ENCODE measurements around the gene RELN.

RELN gene

DNA sequence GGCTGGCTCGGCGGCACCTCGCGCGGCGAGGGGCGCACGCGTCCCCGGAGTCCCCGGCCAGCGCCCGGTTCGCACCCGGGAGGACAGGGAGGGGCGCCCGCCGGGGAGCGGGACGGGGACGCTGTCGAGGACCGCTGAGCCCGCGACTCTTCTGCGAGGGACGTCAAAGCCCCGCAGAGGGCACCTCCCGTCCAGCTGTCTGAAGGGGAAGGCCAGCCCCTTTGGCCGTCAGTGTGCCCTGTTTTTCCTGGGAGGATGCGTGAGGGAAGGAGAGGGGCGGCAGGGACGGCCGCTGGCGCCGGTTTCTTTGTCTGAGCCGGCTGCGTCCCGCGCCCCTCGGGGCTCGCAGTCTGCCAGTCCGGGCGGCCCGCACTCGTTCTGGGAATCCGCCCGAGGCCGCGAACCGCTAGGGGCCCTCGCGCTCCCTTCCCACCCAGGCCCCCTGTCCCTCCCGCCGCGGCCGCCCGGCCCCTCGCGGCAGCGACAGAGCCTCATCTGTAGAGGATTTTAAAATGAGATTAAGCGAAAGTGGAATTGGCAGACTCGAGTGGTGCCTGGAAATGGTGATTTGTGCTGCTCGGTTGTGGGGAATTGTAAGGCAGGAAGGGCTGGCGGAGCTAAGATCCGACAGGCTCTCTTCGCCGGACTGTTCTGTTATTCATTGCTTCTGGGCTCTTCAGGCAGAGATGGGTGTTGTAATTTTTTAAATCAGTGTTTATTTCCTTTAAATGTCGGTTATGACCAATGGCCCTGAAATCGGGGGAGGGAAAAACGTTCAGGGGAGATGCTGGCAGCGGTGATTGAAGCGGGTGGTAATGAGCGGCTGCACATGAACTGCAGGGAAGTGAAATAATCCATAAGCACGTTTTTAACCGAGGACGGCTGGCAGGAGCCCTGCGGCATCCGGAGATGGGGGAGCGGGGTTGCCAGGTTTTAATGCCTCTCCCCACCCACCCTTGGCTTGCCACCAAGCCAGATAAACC lies 618 bp upstream of the RELN start:
- no peak for DNase-seq

DNA sequence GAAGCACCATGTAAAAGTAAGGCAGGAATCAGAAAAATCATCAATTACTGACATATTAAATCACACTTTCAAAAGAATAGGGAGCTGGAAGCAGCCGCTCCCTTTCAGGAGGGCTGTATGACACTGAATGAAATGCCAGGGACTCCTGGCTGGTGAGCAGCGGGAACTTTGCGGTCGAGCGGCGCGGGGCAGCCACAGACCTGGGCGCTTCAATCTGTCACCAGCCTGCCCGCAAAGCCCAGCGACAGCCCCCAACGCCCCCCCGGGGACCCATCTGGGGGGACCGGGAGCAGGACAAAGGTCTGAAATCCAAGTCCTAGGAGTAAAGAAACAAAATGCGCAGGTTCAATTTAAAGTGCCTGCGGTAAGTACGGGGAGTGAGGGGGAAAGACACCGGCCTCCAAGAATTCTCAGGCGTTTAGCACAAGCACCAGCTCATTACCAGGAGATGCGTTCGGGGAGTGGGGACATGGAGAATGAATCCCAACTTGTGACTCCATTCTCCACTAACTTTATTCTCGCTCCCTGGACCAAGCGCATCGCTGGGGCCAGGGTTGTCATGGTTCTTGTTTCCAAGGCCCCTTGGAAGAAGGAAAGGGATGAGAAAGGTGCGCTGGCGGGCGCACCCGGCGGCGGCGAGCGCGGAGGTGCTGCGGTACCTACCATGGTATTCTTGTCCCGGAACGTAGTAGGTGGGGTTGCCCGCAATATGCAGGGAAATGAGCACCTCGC lies 824 bp downstream of the RELN start:
- no peak for DNase-seq

DNA sequence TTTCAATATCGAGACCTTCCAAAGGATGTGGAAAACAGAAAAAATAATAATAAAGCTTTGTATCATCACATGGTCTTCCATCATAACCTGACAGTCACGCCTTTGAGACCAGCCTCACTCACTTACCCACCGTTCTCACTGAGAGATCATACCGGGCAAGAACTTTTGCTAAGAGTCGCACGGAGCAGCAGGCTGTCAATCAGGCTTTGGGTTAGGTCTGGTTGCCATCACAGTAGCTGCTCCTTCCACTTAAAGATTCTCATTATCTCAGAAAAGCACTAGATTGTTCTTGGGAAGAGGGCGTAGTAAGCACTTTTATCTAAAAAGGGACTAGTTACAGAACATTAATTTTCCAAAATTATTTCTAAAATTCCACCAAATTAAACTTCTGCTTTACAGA lies 2.0 kb downstream of the RELN start:
- DNase-seq = no peak

DNA sequence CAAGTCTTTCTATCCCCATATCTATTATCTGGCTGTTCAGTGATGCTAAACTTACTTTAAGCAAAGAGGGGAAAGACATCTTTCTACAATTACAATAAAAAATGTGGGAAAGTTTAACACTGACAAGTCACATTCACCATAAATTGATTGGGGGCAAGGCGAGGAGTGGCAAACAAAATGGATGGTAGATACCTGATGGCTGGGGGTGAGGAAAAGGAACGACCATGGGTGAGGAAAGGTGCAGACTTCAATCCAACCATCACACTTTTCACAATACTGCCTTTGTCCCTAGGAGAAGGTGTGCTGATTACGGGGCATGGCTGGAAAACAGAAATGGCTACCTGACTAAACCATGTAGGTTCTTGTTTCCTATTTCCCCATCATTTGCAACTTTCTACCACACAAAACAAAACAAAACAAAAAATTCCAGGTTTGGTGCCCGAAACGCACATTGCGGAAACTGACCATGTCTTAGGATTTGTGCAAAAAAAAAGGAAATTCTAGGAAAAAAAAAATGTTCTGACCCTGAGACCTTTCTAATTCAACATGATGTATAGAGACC lies 3.8 kb downstream of the RELN start:
- no peak for DNase-seq

DNA sequence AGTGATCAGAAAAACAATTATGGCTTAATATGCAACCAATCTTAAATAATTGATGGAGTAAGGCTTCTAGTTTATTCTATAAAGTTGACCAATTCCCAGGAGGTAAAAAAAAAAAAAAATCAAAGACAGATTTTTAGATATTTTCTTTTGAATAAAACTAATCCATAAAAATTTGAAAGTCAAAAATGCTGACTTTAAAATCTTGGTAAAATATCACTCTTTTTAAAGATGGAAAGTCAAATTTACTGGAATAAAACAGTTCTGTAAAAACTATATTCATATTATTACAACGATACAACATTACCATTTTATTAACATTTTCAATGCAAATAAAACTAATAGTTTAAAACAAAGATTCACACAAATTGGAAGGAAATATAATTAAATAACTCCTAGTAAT lies 5.4 kb downstream of the RELN start:
- DNase-seq = no peak

DNA sequence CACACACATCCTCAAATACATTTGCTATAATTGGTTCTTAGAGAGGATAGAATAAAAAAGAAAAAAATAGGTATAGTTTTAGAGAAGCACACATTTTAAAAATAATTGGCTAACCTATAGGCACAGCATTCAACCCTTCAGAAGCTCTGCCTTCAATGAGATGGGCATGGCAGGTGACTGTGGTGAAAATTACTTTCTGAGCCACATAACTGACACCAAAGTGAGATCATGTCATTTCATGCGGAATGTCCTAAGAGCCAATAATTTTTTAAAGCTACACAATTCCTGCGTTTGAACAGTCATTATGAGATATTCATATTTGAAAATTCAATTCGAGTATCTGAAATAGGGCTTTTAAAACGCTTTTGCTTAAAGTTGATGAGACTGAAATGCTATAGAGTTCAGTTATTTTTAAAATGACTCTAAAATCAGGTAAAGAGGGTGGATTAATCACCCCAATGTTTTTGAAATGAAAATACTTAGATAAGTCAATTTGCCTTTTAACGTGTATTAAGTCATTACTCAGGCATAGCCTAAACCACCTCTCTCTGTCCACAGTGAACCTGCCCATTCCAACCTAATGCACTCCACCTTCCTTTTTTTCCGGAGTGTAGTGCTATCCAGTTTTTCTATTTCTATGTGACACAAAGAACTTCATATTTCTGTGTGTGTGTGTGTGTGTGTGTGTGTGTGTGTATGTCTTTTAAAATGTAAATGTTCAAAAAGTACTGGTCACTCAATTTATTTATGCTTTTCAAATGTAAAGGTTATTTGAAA lies 6.1 kb downstream of the RELN start:
- DNase-seq = no peak

DNA sequence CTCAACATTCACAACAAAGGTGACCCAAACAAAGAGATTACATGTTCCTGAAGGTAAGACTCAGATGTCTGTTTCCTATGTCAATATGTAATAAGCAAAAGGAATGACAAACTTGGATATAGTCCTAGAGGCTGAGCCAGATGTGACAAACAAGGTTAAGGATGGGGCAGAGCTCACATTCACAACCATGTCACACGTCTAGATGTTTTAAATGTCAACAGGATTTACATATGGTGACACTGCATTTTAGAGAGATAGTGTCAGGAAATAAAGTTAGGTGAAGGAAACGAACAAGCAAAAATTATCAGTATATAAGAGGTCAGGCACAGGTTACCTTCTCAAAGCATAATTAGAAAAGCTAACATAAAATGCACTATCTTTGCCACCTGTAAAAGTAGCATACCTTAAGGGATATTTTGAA lies 8.4 kb downstream of the RELN start:
- DNase-seq = no peak

DNA sequence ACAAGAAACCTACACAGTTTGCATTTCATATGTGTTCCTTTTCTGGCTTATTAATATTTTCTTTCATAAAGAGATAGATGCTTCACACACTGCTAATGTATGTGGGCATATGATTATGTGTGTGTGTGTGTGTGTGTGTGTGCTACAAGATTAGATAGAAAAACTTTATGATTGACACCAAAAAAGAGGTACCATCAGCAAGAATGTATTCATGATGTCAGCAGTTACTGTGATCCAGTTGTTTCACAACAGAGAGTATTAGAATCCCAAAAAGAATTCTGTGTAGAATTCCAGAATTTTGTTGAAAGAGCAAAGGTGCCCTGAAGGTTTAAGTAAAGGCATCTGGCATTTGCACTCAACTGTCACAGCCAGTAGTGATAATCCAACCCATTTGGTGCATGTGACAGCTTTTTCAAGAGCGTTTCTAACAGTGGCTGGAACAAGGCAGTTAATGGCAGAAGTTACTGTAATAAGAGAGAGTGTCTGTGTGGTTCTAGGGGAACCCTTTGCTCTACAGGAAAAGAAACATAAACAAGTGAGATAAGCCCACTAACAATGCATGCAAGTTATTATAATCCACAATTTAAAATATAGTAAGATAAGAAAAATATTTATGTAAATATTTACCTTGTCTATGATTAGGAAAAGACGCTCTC lies 16.6 kb downstream of the RELN start:
- no peak for DNase-seq

DNA sequence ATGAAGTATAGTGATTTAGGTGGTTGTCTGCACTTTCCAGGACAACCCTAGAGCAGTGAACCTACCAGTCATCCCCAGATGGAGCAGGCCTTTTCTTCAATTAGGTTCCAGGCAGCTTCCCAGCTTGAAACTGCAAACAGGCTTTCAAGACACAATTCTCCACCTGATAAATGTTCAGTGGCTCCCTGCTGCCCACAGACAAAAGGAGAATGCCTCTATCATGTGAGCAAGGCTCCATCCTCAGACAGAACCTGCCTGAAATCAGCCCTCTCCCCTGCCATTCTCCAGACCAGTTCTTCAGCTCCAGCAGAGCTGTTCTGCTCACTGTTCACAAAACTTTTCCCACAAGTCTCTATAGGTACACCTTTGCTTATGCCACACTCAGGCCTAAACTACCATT lies 22.1 kb downstream of the RELN start:
- no peak for DNase-seq

DNA sequence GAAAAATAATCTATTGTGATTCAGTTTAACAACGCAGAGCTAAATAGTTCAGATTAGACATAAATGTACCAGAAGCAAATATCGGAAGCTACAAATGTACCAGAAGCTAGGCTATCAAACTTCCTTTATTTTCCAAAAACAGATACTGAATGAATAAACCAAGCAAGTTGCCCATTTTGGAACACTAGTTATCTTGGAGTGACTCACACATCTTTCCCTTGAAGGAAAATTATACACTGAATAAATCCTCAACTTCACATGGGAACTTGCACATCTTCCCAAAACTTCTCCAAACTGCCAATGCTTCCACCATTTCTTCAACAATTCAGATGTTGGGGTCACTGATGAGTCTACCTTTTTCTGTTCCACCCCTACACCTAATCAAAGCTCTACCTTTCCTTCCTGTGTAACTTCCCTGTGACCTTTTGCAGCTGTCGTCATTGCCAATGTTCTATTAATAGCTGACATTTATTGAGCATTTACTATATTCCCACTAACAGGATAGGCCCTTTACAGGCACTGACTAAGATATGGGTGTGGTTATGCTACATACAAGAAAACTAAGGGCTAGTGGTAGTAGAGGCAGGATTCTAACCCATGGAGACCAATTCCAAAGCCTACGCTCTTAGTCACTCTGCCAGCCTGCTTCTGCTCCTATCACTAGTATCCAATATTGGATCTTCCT lies 22.7 kb downstream of the RELN start:
- no peak for DNase-seq

DNA sequence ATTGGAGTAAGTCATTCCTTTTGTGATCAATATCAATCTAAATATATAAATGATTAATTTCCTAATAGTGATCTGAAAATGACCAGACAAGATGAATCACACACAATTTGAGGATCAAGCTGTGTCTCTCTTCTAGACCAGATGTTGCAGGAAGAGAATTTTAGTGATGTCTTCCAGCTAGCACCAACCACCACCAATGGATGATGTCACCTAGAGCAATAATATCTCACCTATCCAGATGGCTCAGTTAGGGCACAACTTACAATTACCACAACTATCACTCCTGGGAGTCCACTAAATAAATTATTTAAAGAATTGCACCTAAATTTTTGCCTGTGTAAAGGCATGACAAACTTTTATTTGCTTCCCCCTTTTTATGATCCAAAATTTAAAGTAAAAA lies 25.2 kb downstream of the RELN start:
- DNase-seq = no peak

DNA sequence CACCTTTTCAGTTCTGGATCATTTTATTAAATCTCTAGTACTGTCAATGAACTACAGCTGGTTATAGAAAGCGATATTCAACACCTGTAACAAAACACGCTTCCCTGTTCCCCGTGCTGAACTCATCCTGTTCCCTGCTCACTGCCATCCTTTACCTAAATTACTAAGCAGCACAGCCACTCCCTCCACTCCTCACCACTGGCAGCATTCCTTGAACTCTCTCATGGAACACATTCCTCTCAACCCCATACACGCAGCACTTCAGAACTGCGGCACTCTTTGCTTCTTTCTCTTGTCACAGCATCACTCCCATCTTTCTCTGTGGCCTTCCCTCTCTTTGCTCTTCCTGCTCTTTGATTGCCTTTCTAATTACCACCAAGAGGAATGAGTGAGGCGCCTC lies 27.4 kb downstream of the RELN start:
- no peak for DNase-seq

DNA sequence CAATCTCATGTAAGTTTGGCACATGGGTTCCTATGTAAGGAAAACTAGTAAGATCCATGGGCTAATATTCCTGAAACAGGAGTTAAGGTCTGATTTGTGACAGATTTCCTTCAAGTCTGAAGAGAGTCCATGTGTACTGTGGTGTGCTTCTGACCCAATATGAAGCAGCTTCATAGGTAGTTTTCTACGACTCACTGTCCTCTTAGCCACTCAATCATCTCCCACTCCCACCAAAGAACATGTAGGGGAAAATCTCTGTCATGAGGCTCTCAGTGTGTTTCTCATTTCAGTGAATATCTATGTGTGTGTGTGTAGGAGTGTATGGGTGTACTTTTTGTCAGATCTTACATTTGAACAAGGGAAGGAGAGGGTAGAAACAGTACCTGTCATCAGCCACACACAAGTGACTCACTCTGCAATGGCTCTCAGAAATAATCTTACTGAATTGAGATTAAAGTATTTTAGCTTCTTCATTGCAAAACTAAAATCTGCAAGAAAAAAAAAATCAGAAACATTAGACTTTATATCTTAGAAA lies 31.1 kb downstream of the RELN start:
- DNase-seq = no peak

DNA sequence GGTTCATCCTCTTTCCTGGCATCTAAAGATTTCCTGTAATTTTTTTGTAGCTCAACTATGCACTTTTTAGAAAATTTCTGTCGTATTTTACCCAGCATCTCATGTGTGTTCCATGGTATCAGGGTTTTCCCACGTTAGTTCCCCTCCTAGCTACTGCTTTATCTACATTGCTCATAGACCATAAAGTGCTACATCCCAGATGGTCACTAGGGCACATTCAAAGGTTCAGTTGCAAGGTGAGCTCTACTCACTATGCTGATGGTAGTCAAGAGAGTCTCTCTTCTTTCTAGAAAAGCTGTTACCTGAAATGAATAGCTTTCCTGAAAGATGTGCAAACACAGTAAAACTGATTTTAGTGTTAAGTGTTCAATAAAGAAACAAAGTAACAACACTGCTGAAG lies 33.5 kb downstream of the RELN start:
- DNase-seq = no peak

DNA sequence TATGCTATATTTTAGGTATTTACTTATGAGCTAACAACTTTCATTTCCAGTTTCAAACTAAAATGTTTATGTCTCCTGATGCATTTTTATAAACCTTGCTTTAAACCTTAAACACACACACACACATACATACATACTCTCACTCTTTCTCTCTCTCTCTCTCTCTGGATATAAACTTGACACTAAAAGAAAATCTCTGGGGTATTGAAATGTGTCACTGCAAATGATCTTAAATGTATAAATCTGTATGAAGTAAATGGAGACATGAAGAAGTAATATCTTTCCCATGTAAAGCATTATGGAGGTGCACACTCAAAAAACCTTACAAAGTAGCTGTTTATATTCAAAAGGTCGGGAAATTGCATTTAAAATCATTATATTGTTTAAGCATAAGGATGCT lies 37.0 kb downstream of the RELN start:
- no peak for DNase-seq

DNA sequence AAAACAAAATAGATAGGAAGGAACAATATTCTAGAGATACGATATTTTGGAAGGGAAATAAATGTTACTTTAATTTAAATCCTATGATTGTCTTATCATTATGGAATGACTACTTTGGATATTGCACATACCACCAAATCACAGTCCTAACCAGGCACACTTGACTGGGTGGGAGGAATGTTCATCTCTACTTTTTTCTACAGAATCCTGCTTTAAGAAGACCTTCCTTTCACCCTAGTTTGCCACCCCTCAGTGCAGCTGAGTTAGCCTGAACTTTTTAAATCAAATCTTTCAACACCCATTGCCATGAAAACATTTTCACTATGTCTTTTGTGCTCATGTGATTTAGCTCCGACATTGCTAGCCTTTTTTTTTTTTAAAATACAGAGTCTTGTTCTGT lies 38.1 kb downstream of the RELN start:
- DNase-seq = no peak

DNA sequence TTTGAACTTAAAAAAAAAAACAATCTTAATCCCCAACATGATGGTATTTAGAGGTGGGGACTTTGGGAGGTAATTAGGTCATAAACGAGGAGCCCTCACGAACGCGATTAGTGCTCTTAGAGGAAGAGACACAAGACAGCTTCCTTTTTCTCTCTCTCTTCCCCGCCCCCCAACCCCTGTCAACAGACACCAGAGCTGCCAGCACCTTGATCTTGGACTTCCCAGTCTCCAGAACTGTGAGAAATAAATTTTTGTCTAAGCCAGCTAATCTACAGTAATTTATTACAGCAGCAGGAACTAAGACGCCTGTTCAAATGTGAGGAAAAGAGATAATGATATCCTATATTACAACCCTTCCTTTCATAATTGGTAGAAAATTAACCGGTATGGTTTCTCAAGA lies 40.1 kb downstream of the RELN start:
- no peak for DNase-seq

DNA sequence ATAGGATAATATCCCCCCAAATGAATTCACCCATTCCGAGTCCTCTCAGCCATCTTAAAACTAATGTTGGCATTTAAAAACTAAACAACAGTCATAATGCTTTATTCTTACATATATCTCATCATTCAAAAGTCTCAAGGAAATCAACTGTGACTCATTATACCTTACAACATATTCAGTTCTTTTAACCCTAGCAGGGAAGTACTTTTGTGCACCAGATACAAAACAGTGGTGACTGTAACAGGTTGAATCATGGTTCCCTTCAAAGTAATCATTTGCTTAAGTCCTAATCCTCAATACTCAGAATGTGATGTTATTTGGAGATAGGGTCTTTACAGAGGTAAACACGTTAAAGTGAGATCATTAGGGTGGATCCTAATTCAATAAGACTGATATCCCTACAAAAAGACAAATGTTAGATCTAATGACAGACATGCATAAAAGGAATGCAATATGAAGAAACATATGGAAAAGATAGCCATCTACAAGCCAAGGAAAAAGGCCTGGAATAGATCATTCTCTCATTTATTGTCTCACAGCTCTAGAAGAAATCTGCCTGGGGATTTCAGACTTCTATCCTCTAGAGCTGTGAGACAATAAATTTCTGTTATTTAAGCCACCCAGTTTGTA lies 42.3 kb downstream of the RELN start:
- DNase-seq = no peak

DNA sequence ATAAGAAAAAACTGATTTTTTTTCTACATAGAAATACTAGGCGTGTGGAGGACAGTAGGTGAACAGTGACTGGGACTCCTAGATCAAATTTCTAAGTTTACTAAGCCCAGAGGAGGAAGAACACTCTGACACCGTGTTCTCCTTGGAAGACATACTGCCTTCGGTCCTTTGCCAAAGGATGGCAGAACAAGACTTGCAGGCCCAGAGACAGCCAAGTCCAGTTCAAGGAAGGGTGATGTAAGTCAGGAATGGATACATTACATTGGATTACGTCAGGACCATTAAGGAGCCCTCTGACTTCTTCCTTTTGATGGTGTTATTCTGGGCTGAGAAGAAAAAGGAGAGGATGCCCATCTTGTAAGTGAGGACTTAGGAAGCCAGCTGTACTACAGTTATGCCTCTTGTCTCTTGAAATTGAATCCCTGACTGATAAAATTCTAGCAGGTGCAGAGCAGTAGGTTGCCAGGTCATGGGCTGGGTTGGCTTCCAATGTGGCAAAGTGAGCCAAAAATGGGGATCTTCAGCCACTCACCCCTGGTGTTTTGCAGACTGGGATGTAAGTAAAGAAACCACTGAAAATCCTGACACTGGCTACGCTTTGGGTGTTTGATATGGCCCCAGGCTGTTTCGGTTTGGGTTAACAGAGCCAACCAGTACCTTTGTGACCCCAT lies 45.1 kb downstream of the RELN start:
- no peak for DNase-seq

DNA sequence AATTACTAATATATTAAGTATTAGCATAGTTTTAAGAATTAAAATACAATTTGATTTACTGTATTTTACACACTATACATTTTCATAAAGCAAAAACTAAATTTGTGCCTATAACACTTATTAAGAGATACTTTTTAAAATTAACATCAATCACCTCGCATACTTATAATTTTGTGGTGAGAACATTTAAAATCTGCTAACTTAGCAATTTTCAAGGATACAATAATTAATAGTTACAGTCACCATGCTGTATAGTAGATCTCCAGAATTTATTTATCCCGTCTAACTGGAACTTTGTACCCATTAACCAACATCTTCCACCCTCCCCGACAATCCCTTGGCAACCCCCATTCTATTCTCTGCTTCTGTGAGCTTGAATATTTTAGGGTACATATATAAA lies 47.5 kb downstream of the RELN start:
- DNase-seq = no peak

All from activated CD8-positive, alpha-beta memory T cell treated with anti-CD3 and anti-CD28 coated beads for 24 hours (primary cell).